ENCODE results near the gene HAPLN1.

GRCh38 chr5:83632874-83633273, 87.8 kb downstream of the HAPLN1 start:
- TF ChIP-seq CTCF (IDR thresholded peaks at IDR 0.05) (no peak), EZH2phosphoT487 (IDR thresholded peaks at IDR 0.05) (no peak), EZH2 (IDR thresholded peaks at IDR 0.05) (no peak)

Measured in neural progenitor cell (in vitro differentiated cells).